Smooth muscle cell (in vitro differentiated cells): ENCODE data around the gene RANBP10. TPM values are rescaled to one million over a fixed set of nuclear protein-coding genes. Genes with fewer than 3 reads are reported as not detected.
A peak's percentile ranks its signal among the peaks of the same experiment; 100 is the strongest.

Source experiments
- DNase-seq: peaks from one replicate; lab custom pipeline; 2025; ENCODE audit not compliant: unreplicated experiment; lab: John Stamatoyannopoulos, UW
- H2AFZ ChIP-seq: fragments of 200-600 bp; sonication (generic); 2 replicates; pipeline ENCODE4 v1.6.0; 2016; ENCODE audit warnings: antibody characterized with exemption, low read depth, mild to moderate bottlenecking
- H3F3A ChIP-seq: fragments of 200-600 bp; sonication (generic); 2 replicates; pipeline ENCODE4 v1.6.0; 2017; ENCODE audit warnings: antibody characterized with exemption, low read depth
- H3K27ac ChIP-seq: fragments of 200-600 bp; sonication (generic); 2 replicates; pipeline ENCODE4 v1.5.1; 2016; ENCODE audit warnings: low read depth, mild to moderate bottlenecking
- H3K27me3 ChIP-seq: fragments of 200-600 bp; sonication (generic); 2 replicates; pipeline ENCODE4 v1.6.1; 2016; ENCODE audit warnings: low read depth, mild to moderate bottlenecking
- H3K36me3 ChIP-seq: fragments of 200-600 bp; sonication (generic); 2 replicates; pipeline ENCODE4 v1.5.1; 2016; ENCODE audit warnings: low read depth
- H3K4me1 ChIP-seq: fragments of 200-600 bp; sonication (generic); 2 replicates; pipeline ENCODE4 v1.5.1; 2016; ENCODE audit warnings: low read depth
- H3K4me2 ChIP-seq: fragments of 200-600 bp; sonication (generic); 2 replicates; pipeline ENCODE4 v1.6.0; 2016; ENCODE audit warnings: mild to moderate bottlenecking
- H3K4me3 ChIP-seq: fragments of 200-600 bp; sonication (generic); 2 replicates; pipeline ENCODE4 v1.5.1; 2016; ENCODE audit warnings: mild to moderate bottlenecking
- H3K79me2 ChIP-seq: fragments of 200-600 bp; sonication (generic); 2 replicates; pipeline ENCODE4 v1.6.0; 2016; ENCODE audit warnings: low read depth, mild to moderate bottlenecking
- H3K9ac ChIP-seq: fragments of 200-600 bp; sonication (generic); 2 replicates; pipeline ENCODE4 v1.6.0; 2016; ENCODE audit warnings: low read depth
- H3K9me3 ChIP-seq: fragments of 200-600 bp; sonication (generic); replicated peaks from 2 replicates; pipeline ENCODE4 v1.5.1; 2016; ENCODE audit warnings: low read depth
- H4K20me1 ChIP-seq: fragments of 200-600 bp; sonication (generic); 2 replicates; pipeline ENCODE4 v1.6.0; 2016; ENCODE audit warnings: low read depth
- WGBS: methylation state at CpG from one replicate; pipeline ENCODE4 v1.1.7; 2016; ENCODE audit warnings: low lambda C conversion rate; 5-methylcytosine and 5-hydroxymethylcytosine counted together
- polyA plus RNA-seq: library from polyadenylated mRNA; unstranded; fragments of >200 nt; fragmentation: Nextera tagmentation; extraction: Ambion mirVana; gene quantifications from 2 replicates; pipeline ENCODE4 v1.2.1, GENCODE V29; 2016
- total RNA-seq: library from RNA; depleted of rRNA; stranded (reverse); fragments of >200 nt; gene quantifications from 2 replicates; pipeline ENCODE4 v1.2.3, GENCODE V29; 2014
- TF ChIP-seq, protein P1 (sequence below): fragments of 200-600 bp; sonication (generic); IDR thresholded peaks from 2 replicates; pipeline ENCODE4 v1.5.1; 2017; ENCODE audit warnings: borderline replicate concordance, mild to moderate bottlenecking, antibody characterized with exemption; ENCODE audit not compliant: insufficient read depth, poor library complexity, severe bottlenecking

Gene RANBP10
- total and polyA plus RNA-seq, 2 experiments from 2014 or later: 4.6 to 5.9 TPM

DNA sequence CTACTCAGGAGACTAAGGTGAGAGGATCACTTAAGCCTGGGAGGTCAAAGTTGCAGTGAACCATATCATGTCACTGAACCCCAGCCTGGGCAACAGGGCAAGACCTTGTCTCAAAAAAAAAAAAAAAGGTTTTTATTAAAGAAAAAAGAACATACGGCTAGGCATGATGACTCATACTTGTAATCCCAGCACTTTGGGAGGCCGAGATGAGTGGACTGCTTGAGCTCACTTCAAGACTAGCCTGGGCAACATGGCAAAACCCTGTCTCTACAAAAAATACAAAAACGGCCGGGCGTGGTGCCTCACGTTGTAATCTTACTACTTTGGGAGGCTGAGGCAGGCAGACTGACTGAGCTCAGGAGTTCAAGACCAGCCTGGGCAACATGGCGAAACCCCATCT is 38.4 kb downstream of the RANBP10 start:
- Histone ChIP-seq H3K4me3 (no peak overlapping the region), H3F3A (peaks cover 9% of the 10 kb centered on the region), H3K79me2 (no peaks in the 10 kb centered on the region), H3K36me3 (no peaks in the 10 kb centered on the region), H4K20me1 (peaks cover 79% of the 10 kb centered on the region), H3K4me1 (no peaks in the 10 kb centered on the region), H3K9ac (no peak overlapping the region), H2AFZ (no peak overlapping the region), H3K9me3 (no peaks in the 10 kb centered on the region), H3K27me3 (no peaks in the 10 kb centered on the region), H3K27ac (peak overlapping the region; percentile 59), H3K4me2 (no peak overlapping the region)
- TF ChIP-seq, protein P1, sequence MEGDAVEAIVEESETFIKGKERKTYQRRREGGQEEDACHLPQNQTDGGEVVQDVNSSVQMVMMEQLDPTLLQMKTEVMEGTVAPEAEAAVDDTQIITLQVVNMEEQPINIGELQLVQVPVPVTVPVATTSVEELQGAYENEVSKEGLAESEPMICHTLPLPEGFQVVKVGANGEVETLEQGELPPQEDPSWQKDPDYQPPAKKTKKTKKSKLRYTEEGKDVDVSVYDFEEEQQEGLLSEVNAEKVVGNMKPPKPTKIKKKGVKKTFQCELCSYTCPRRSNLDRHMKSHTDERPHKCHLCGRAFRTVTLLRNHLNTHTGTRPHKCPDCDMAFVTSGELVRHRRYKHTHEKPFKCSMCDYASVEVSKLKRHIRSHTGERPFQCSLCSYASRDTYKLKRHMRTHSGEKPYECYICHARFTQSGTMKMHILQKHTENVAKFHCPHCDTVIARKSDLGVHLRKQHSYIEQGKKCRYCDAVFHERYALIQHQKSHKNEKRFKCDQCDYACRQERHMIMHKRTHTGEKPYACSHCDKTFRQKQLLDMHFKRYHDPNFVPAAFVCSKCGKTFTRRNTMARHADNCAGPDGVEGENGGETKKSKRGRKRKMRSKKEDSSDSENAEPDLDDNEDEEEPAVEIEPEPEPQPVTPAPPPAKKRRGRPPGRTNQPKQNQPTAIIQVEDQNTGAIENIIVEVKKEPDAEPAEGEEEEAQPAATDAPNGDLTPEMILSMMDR: no peak
- 32% methylated on average over 7 of the region's 7 CpGs for WGBS
- DNase-seq: no peak

DNA sequence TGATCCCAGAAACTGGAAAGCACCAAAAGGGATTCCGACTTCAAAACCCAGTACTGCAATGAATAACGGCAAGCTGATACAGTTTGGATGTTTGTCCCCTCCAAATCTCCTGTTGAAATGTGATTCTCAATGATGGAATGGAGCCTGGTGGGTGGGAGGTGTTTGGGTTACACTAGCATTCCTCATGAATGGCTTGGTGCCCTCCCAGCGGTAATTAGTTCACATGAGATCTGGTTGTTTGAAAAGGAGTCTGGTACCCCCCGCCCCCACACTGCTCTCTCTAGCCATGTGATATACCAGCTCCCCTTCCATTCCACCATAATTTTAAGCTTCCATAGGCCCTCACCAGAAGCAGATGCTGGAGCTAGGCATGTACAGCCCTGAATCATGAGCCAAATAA is 40.1 kb downstream of the RANBP10 start:
- H3F3A ChIP-seq: peaks cover 9% of the 10 kb centered on the region
- 75% methylated on average over 4 of the region's 4 CpGs for WGBS

DNA sequence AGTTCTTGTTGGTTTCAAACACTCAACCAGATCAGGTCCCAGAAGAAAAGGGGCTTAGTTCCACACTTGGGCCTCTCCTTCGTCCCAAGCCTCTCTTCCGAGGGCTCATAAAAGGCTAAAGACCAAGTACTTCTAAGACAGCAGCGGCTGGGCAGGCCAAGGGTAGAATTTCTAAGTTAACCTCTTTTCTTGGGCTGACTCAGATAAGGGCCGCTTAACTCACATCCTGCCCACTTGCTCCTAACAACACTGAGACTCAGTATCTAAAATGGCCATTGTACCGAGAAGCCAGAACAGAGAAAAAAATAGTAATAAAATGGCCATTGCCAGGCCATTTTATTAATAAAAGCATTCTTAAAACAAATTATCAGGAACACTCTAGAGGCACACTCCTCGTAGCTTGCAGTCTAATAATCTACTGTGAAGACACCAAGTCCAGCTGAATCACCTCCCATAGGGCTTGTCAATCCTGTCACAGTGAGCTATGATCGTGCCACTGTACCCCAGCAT is 42.1 kb downstream of the RANBP10 start:
- no peaks in the 10 kb centered on the region for H3K27me3 ChIP-seq
- TF ChIP-seq, protein P1: no peak
- H3K27ac ChIP-seq: peak overlapping the region; percentile 41
- H3K9ac ChIP-seq: no peak overlapping the region
- H3K9me3 ChIP-seq: no peaks in the 10 kb centered on the region
- H3K36me3 ChIP-seq: no peaks in the 10 kb centered on the region
- no peaks in the 10 kb centered on the region for H3K4me1 ChIP-seq
- 49% methylated on average over 7 of the region's 7 CpGs for WGBS
- H3K4me3 ChIP-seq: no peak overlapping the region
- peaks cover 86% of the 10 kb centered on the region for H4K20me1 ChIP-seq
- no peaks in the 10 kb centered on the region for H3K79me2 ChIP-seq
- no peak for DNase-seq
- no peak overlapping the region for H3K4me2 ChIP-seq
- no peak overlapping the region for H2AFZ ChIP-seq
- H3F3A ChIP-seq: peaks cover 9% of the 10 kb centered on the region

More for the DNA sequence above, 40.1 kb downstream of the RANBP10 start:
- H3K9me3 ChIP-seq: no peaks in the 10 kb centered on the region
- no peak for DNase-seq
- no peak overlapping the region for H3K4me2 ChIP-seq
- H3K4me3 ChIP-seq: no peak overlapping the region
- H3K9ac ChIP-seq: no peak overlapping the region
- no peaks in the 10 kb centered on the region for H3K36me3 ChIP-seq
- H3K79me2 ChIP-seq: no peaks in the 10 kb centered on the region
- no peak overlapping the region for H2AFZ ChIP-seq
- peaks cover 78% of the 10 kb centered on the region for H4K20me1 ChIP-seq
- H3K27me3 ChIP-seq: no peaks in the 10 kb centered on the region
- TF ChIP-seq, protein P1: no peak
- no peak overlapping the region for H3K27ac ChIP-seq
- H3K4me1 ChIP-seq: no peaks in the 10 kb centered on the region

DNA sequence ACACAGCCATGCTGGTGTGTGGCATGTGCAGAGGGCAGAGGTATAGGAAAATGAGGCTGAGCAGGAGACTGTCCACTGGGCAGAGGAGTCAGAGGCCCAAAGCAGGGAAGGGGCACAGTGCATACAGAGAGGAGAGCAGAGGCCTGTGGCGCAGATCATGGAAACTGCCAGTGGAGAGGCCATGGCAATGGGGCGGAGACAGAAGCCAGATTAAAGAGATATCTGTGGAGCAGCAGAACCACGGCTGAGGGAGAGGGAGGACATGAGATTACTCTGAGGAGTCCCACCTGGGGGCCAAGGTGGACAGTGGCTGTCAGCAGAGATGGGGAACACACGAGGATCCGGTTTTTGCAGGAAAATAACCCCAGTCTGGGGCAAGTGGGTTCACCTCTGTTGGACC is 43.3 kb downstream of the RANBP10 start:
- Histone ChIP-seq H3K27me3 (no peaks in the 10 kb centered on the region), H3K4me3 (no peak overlapping the region), H3K4me1 (no peaks in the 10 kb centered on the region), H3K9ac (no peak overlapping the region), H3K79me2 (no peaks in the 10 kb centered on the region), H2AFZ (no peak overlapping the region), H3K27ac (no peak overlapping the region), H3K4me2 (no peak overlapping the region), H4K20me1 (peaks cover 88% of the 10 kb centered on the region), H3K9me3 (no peaks in the 10 kb centered on the region), H3F3A (peaks cover 9% of the 10 kb centered on the region), H3K36me3 (no peaks in the 10 kb centered on the region)
- 97% methylated on average over 5 of the region's 5 CpGs for WGBS
- TF ChIP-seq, protein P1: no peak
- no peak for DNase-seq
